HepG2 (cell line): Measurements from ENCODE around the gene ZNF285. TPM values are rescaled to one million over a fixed set of nuclear protein-coding genes. Genes with fewer than 3 reads are reported as not detected.
A peak's percentile ranks its signal among the peaks of the same experiment; 100 is the strongest.

Source experiments
- ATM ChIP-seq: fragments of 450-650 bp; IDR thresholded peaks from 2 replicates; pipeline ENCODE4 v1.7.1; 2017; ENCODE audit warnings: mild to moderate bottlenecking, borderline replicate concordance
- CENPBD1 ChIP-seq: sonication (generic); formaldehyde crosslinking; IDR thresholded peaks from 2 replicates; pipeline ENCODE4 v1.8.0; 2022; ENCODE audit warnings: missing genetic modification reagents, low read depth, mild to moderate bottlenecking, borderline replicate concordance
- DBP ChIP-seq: sonication (generic); formaldehyde crosslinking; IDR thresholded peaks from 2 replicates; pipeline ENCODE4 v1.4.0; 2020; ENCODE audit warnings: missing genetic modification reagents; ENCODE audit errors: not compliant biosample characterization
- DMAP1 ChIP-seq: IDR thresholded peaks from 2 replicates; pipeline ENCODE4 v1.6.1; 2016
- DNMT1 ChIP-seq: sonication (generic); formaldehyde crosslinking; IDR thresholded peaks from 2 replicates; pipeline ENCODE4 v1.5.1; 2020; ENCODE audit warnings: mild to moderate bottlenecking, missing genetic modification reagents
- MAZ ChIP-seq, 2 experiments: sonication (generic) in 1 of 2; formaldehyde crosslinking in 1 of 2; IDR thresholded peaks; 2 replicates each; pipeline versions ENCODE4 v1.5.0 to v1.6.1; 2012 to 2020; ENCODE audit warnings: low read depth in 2 of 2, mild to moderate bottlenecking in 2 of 2, borderline replicate concordance in 1 of 2, improper control_type of control experiment in 1 of 2, low read length in 1 of 2, missing genetic modification reagents in 1 of 2, moderate library complexity in 1 of 2
- MYNN ChIP-seq: sonication (generic); formaldehyde crosslinking; IDR thresholded peaks from 2 replicates; pipeline ENCODE4 v1.4.0; 2020; ENCODE audit warnings: mild to moderate bottlenecking, low read depth, missing genetic modification reagents
- NCOA1 ChIP-seq: sonication (generic); formaldehyde crosslinking; IDR thresholded peaks from 2 replicates; pipeline ENCODE4 v1.9.0; 2021; ENCODE audit warnings: missing genetic modification reagents
- PAXIP1 ChIP-seq: sonication (generic); formaldehyde crosslinking; conservative IDR thresholded peaks from 2 replicates; pipeline ENCODE4 v1.4.0; 2020; ENCODE audit warnings: mild to moderate bottlenecking, missing genetic modification reagents, moderate library complexity
- PHF20 ChIP-seq: sonication (generic); formaldehyde crosslinking; IDR thresholded peaks from 2 replicates; pipeline ENCODE4 v1.5.0; 2020; ENCODE audit warnings: mild to moderate bottlenecking, missing genetic modification reagents
- POLR2A ChIP-seq, 2 experiments: IDR thresholded peaks; 2 replicates each; pipeline ENCODE4 v1.6.1; 2011; ENCODE audit warnings: low read depth in 2 of 2, low read length in 2 of 2, mild to moderate bottlenecking in 1 of 2, moderate library complexity in 1 of 2; ENCODE audit not compliant: insufficient read depth in 1 of 2
- SIX4 ChIP-seq: sonication (generic); formaldehyde crosslinking; IDR thresholded peaks from 2 replicates; pipeline ENCODE4 v1.4.0; 2020; ENCODE audit warnings: missing genetic modification reagents
- SRSF4 ChIP-seq: fragments of 200-400 bp; formaldehyde crosslinking; IDR thresholded peaks from one replicate; pipeline ENCODE4 v1.6.1; 2018; ENCODE audit warnings: mild to moderate bottlenecking, low read depth, low read length, moderate library complexity; ENCODE audit not compliant: poor library complexity, severe bottlenecking
- TCF12 ChIP-seq, 2 experiments: fragments of 450-650 bp in 1 of 2; sonication (generic) in 1 of 2; formaldehyde crosslinking in 1 of 2; IDR thresholded peaks; 2 replicates each; pipeline versions ENCODE4 v1.6.1 to v1.8.0; 2017 to 2022; ENCODE audit warnings: antibody characterized with exemption in 1 of 2, mild to moderate bottlenecking in 1 of 2, missing genetic modification reagents in 1 of 2, moderate library complexity in 1 of 2
- ZNF253 ChIP-seq: sonication (generic); formaldehyde crosslinking; IDR thresholded peaks from 2 replicates; pipeline ENCODE4 v1.8.0; 2022; ENCODE audit warnings: mild to moderate bottlenecking, missing genetic modification reagents, borderline replicate concordance
- ZNF335 ChIP-seq: sonication (generic); formaldehyde crosslinking; IDR thresholded peaks from 2 replicates; pipeline ENCODE4 v1.4.0; 2020; ENCODE audit warnings: missing genetic modification reagents
- ZNF564 ChIP-seq: sonication (generic); formaldehyde crosslinking; IDR thresholded peaks from 2 replicates; pipeline ENCODE4 v1.8.1; 2023; ENCODE audit warnings: mild to moderate bottlenecking, missing genetic modification reagents
- ZNF614 ChIP-seq: IDR thresholded peaks from 2 replicates; pipeline ENCODE4 v1.6.1; 2018; ENCODE audit warnings: missing biosample characterization, missing genetic modification reagents, inconsistent platforms, borderline replicate concordance
- polyA plus RNA-seq, 8 experiments: library from polyadenylated mRNA; depleted of rRNA in 3 of 8; stranded (reverse) in 7 of 8; unstranded in 1 of 8; fragments of >200 nt; fragmentation: Illumina TruSeq in 4 of 8; extraction: Trizol in 4 of 8; gene quantifications; 2 replicates each; pipeline versions ENCODE4 v1.2.1 to v1.2.3, GENCODE V29; 2011 to 2016; ENCODE audit warnings: low read depth in 4 of 8, missing spikeins in 1 of 8, mixed read lengths in 1 of 8; ENCODE audit not compliant: insufficient read depth in 1 of 8
- total RNA-seq, 5 experiments: library from RNA; depleted of rRNA; stranded (reverse); fragments of >200 nt; fragmentation: Illumina TruSeq; extraction: Trizol; gene quantifications; 2 replicates each; pipeline ENCODE4 v1.2.3, GENCODE V29; 2016; ENCODE audit warnings: low read depth in 1 of 5
- TF ChIP-seq, protein P1 (sequence below): sonication (generic); formaldehyde crosslinking; IDR thresholded peaks from 2 replicates; pipeline ENCODE4 v1.4.0; 2020; ENCODE audit warnings: missing genetic modification reagents
- TF ChIP-seq, protein P2 (sequence below): sonication (generic); formaldehyde crosslinking; IDR thresholded peaks from 2 replicates; pipeline ENCODE4 v1.4.0; 2020; ENCODE audit warnings: missing genetic modification reagents

Gene ZNF285
- total and polyA plus RNA-seq, 2 of the 13 experiments (the other 11 are each of a cell fraction or from before 2014, with no cell fraction given): 0.82 to 1.7 TPM

- no peak for TF ChIP-seq ZNF614 (CRISPR knock-in tag)
- no peak for TF ChIP-seq ZNF564 (CRISPR knock-in tag)
- TF ChIP-seq MAZ (IDR thresholded peaks at IDR 0.05; ENCODE audit: borderline replicate concordance, low read depth, low read length): no peak
- TF ChIP-seq MAZ (CRISPR knock-in tag; IDR thresholded peaks at IDR 0.05; ENCODE audit: low read depth): 0 out of 2 replicates have a peak, but pooled peaks have one; percentile 17
- peak; percentile 61 to 79 for TF ChIP-seq POLR2A (IDR thresholded peaks at IDR 0.05; ENCODE audit: insufficient read depth in 1 of 2, low read depth in 2 of 2, low read length in 2 of 2)
- peak; percentile 97 for TF ChIP-seq ZNF335 (CRISPR knock-in tag)
- TF ChIP-seq DMAP1 (CRISPR knock-in tag): peak; percentile 47; the same call in 1 of the 2 replicates
- TF ChIP-seq DBP (CRISPR knock-in tag): no peak
- no peak for TF ChIP-seq PAXIP1 (CRISPR knock-in tag)
- no peak for TF ChIP-seq CENPBD1 (CRISPR knock-in tag)
- peak; percentile 69; the same call in 1 of the 2 replicates for TF ChIP-seq SIX4
- TF ChIP-seq SRSF4: no peak
- TF ChIP-seq MYNN (CRISPR knock-in tag): no peak
- TF ChIP-seq ZNF253: no peak
- TF ChIP-seq DNMT1 (CRISPR knock-in tag): no peak
- TF ChIP-seq, protein P1, sequence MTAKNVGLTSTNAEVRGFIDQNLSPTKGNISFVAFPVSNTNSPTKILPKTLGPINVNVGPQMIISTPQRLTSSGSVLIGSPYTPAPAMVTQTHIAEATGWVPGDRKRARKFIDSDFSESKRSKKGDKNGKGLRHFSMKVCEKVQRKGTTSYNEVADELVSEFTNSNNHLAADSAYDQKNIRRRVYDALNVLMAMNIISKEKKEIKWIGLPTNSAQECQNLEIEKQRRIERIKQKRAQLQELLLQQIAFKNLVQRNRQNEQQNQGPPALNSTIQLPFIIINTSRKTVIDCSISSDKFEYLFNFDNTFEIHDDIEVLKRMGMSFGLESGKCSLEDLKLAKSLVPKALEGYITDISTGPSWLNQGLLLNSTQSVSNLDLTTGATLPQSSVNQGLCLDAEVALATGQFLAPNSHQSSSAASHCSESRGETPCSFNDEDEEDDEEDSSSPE (CRISPR knock-in tag): 0 out of 2 replicates have a peak, but pooled peaks have one; percentile 45
- TF ChIP-seq, protein P2, sequence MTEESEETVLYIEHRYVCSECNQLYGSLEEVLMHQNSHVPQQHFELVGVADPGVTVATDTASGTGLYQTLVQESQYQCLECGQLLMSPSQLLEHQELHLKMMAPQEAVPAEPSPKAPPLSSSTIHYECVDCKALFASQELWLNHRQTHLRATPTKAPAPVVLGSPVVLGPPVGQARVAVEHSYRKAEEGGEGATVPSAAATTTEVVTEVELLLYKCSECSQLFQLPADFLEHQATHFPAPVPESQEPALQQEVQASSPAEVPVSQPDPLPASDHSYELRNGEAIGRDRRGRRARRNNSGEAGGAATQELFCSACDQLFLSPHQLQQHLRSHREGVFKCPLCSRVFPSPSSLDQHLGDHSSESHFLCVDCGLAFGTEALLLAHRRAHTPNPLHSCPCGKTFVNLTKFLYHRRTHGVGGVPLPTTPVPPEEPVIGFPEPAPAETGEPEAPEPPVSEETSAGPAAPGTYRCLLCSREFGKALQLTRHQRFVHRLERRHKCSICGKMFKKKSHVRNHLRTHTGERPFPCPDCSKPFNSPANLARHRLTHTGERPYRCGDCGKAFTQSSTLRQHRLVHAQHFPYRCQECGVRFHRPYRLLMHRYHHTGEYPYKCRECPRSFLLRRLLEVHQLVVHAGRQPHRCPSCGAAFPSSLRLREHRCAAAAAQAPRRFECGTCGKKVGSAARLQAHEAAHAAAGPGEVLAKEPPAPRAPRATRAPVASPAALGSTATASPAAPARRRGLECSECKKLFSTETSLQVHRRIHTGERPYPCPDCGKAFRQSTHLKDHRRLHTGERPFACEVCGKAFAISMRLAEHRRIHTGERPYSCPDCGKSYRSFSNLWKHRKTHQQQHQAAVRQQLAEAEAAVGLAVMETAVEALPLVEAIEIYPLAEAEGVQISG (CRISPR knock-in tag): peak; percentile 98
- 0 out of 2 replicates have a peak, but pooled peaks have one; percentile 42 for TF ChIP-seq NCOA1 (CRISPR knock-in tag)
- peak; percentile 91 for TF ChIP-seq PHF20 (CRISPR knock-in tag)
- TF ChIP-seq TCF12 (IDR thresholded peaks at IDR 0.05): no peak
- TF ChIP-seq TCF12 (CRISPR knock-in tag; IDR thresholded peaks at IDR 0.05): no peak
- no peak for TF ChIP-seq ATM
Measured at GRCh38 chr19:44356383-44357111, 44.9 kb downstream of the ZNF285 start, which contains the start of gene ZNF112 (continued).
